Mesenchymal stem cell (in vitro differentiated cells and primary cell): Measurements from ENCODE around the gene EPB42.

Experiments
- DNase-seq: peaks from one replicate; pipeline ENCODE4 v3.0.0-alpha.2; 2013
- H2AFZ ChIP-seq: one replicate; pipeline ENCODE4 v1.6.1; 2013; ENCODE audit warnings: low read depth, mild to moderate bottlenecking, control low read depth, inconsistent platforms, low read length, moderate library complexity
- H2AK5ac ChIP-seq: 2 replicates; pipeline ENCODE4 v1.6.1; 2013; ENCODE audit warnings: low read length, moderate library complexity, mild to moderate bottlenecking, inconsistent platforms; ENCODE audit not compliant: severe bottlenecking
- H2BK120ac ChIP-seq: one replicate; pipeline ENCODE4 v1.6.1; 2013; ENCODE audit warnings: low read depth, mild to moderate bottlenecking, inconsistent platforms, low read length, moderate library complexity
- H2BK12ac ChIP-seq, 2 experiments: one replicate each; pipeline ENCODE4 v1.6.1; 2013; ENCODE audit warnings: inconsistent platforms in 2 of 2, low read length in 2 of 2, mild to moderate bottlenecking in 2 of 2, moderate library complexity in 2 of 2, control low read depth in 1 of 2
- H2BK15ac ChIP-seq: one replicate; pipeline ENCODE4 v1.6.1; 2013; ENCODE audit warnings: mild to moderate bottlenecking, low read depth, inconsistent platforms; ENCODE audit not compliant: poor library complexity, severe bottlenecking
- H2BK5ac ChIP-seq: 2 replicates; pipeline ENCODE4 v1.6.1; 2013; ENCODE audit warnings: low read depth, mild to moderate bottlenecking, low read length, control low read depth, inconsistent platforms; ENCODE audit not compliant: poor library complexity, severe bottlenecking
- H3K14ac ChIP-seq, 2 experiments: one replicate each; pipeline ENCODE4 v1.6.1; 2013; ENCODE audit warnings: inconsistent platforms in 2 of 2, low read length in 2 of 2, control low read depth in 1 of 2, mild to moderate bottlenecking in 1 of 2, moderate library complexity in 1 of 2
- H3K18ac ChIP-seq, 2 experiments: one replicate each; pipeline ENCODE4 v1.6.1; 2013; ENCODE audit warnings: inconsistent platforms in 2 of 2, low read length in 2 of 2, control low read depth in 1 of 2, low read depth in 1 of 2, mild to moderate bottlenecking in 1 of 2
- H3K23ac ChIP-seq, 2 experiments: one replicate each; pipeline ENCODE4 v1.6.1; 2013; ENCODE audit warnings: inconsistent platforms in 2 of 2, low read length in 2 of 2, mild to moderate bottlenecking in 2 of 2, moderate library complexity in 2 of 2, control low read depth in 1 of 2
- H3K27ac ChIP-seq: 2 replicates; pipeline ENCODE4 v1.5.1; 2013; ENCODE audit warnings: mild to moderate bottlenecking, moderate library complexity, low read length, control low read depth, inconsistent platforms; ENCODE audit not compliant: poor library complexity, severe bottlenecking
- H3K27me3 ChIP-seq, 2 experiments: 2 replicates each; pipeline versions ENCODE4 v1.6.1 to v1.7.0; 2013; ENCODE audit warnings: low read length in 2 of 2, mild to moderate bottlenecking in 2 of 2, moderate library complexity in 2 of 2, control low read depth in 1 of 2, inconsistent platforms in 1 of 2; ENCODE audit not compliant: control insufficient read depth in 1 of 2, insufficient read depth in 1 of 2
- H3K36me3 ChIP-seq, 2 experiments: 2 replicates each; pipeline versions ENCODE4 v1.6.1 to v1.7.0; 2013; ENCODE audit warnings: low read length in 2 of 2, control low read depth in 1 of 2, inconsistent platforms in 1 of 2, low read depth in 1 of 2, mild to moderate bottlenecking in 1 of 2; ENCODE audit not compliant: insufficient read depth in 2 of 2, control insufficient read depth in 1 of 2
- H3K4ac ChIP-seq, 2 experiments: one replicate each; pipeline ENCODE4 v1.6.1; 2013; ENCODE audit warnings: inconsistent platforms in 2 of 2, low read length in 2 of 2, mild to moderate bottlenecking in 2 of 2, moderate library complexity in 2 of 2, control low read depth in 1 of 2, low read depth in 1 of 2
- H3K4me1 ChIP-seq: 2 replicates; pipeline ENCODE4 v1.6.1; 2013; ENCODE audit warnings: low read depth, low read length, control low read depth; ENCODE audit not compliant: control insufficient read depth, insufficient read depth
- H3K4me2 ChIP-seq: 2 replicates; pipeline ENCODE4 v1.6.1; 2013; ENCODE audit warnings: low read length, mild to moderate bottlenecking, inconsistent platforms; ENCODE audit not compliant: poor library complexity, severe bottlenecking
- H3K4me3 ChIP-seq, 2 experiments: 2 replicates each; pipeline versions ENCODE4 v1.5.1 to v1.7.0; 2013; ENCODE audit warnings: low read length in 2 of 2, mild to moderate bottlenecking in 2 of 2, control low read depth in 1 of 2, low read depth in 1 of 2; ENCODE audit not compliant: insufficient read depth in 1 of 2
- H3K79me1 ChIP-seq: replicated peaks from 2 replicates; pipeline ENCODE4 v1.6.1; 2013; ENCODE audit warnings: mild to moderate bottlenecking, control low read depth, low read length, inconsistent platforms; ENCODE audit not compliant: poor library complexity, severe bottlenecking
- H3K9ac ChIP-seq: 2 replicates; pipeline ENCODE4 v1.7.0; 2013; ENCODE audit warnings: mild to moderate bottlenecking, low read length, moderate library complexity
- H3K9me3 ChIP-seq: 2 replicates; pipeline ENCODE4 v1.7.0; 2013; ENCODE audit warnings: mild to moderate bottlenecking, low read length; ENCODE audit not compliant: control insufficient read depth
- H4K8ac ChIP-seq: one replicate; pipeline ENCODE4 v1.6.1; 2013; ENCODE audit warnings: inconsistent platforms, mild to moderate bottlenecking, low read length, moderate library complexity
- H4K91ac ChIP-seq: one replicate; pipeline ENCODE4 v1.6.1; 2013; ENCODE audit warnings: mild to moderate bottlenecking, low read length, inconsistent platforms
- WGBS: methylation state at CpG from one replicate; pipeline ENCODE4 v1.1.7; 2013; ENCODE audit warnings: mixed read lengths; 5-methylcytosine and 5-hydroxymethylcytosine counted together

The EPB42 gene

DNA sequence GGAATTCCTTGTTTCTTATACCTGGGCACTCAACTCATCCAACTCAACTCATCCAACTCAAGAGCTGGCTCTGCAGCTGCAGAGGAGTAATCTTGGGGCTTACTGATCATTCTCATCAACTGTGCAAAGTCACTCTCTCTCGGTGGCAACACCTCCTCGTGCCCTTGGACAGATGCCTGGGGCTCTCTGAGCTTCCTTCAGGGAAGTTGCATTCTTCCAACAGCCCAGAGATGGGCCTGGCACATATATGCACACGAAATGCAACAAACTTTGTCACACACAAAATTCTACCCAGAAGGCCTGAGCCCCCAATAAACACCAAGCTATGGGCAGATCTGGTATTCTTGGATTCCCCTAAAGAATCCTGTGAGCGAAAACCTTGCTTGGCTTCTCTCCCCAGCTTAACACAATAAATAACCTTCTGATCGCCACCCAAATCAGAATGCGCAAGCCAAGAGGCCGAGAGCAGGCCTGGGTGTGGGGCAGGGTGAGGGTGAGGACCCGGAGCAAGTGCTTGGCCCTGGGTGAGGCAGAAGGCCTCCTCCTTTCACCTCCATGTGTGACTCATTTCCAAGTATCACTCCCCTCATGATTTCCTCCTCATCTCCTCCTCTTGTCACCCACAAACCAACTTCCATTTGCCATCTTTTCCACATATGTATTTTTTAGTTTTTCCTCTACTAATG lies 30.5 kb upstream of the EPB42 start:
- H3K9ac ChIP-seq, result no peak overlapping the region

DNA sequence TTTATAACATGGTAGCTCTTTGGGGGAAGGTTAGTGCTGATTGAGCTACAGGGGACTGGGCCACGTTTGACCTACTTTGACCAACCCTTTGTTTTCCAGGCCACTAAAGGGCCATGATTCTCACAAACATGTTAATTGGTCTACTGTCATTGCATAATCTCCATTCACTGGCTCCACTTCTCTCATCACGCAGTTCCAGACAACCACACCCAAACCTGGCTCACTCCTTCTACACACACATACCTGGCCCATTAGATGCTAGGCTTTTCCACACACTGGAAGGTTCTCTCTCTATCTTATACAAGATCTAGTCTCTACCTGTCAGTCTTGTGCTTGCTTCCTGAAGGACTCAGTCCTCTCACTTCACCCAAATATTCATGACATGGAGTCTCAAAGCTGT lies 30.0 kb upstream of the EPB42 start:
- Histone ChIP-seq H3K14ac (no peak overlapping the region), H3K4ac (no peak overlapping the region), H3K4me3 (no peak overlapping the region), H2BK5ac (no peak overlapping the region), H2AFZ (no peak overlapping the region), H3K18ac (no peak overlapping the region), H2BK12ac (no peak overlapping the region), H3K79me1 (no peaks in the 10 kb centered on the region), H3K23ac (no peak overlapping the region), H2BK120ac (no peak overlapping the region), H4K91ac (no peak overlapping the region), H4K8ac (no peak overlapping the region), H3K4me1 (peaks cover 15% of the 10 kb centered on the region), H2AK5ac (no peak overlapping the region), H3K36me3 (no peaks in the 10 kb centered on the region), H3K9me3 (no peaks in the 10 kb centered on the region), H2BK15ac (no peak overlapping the region), H3K27ac (no peak overlapping the region), H3K9ac (no peak overlapping the region), H3K4me2 (no peak overlapping the region), H3K27me3 (peaks cover 0 to 49% of the 10 kb centered on the region in 2 experiments)
- DNase-seq, result no peak
- WGBS, result 79% methylated on average over 2 of the region's 2 CpGs

More for the DNA sequence above, 30.5 kb upstream of the EPB42 start:
- Histone ChIP-seq H3K4me1 (peaks cover 15% of the 10 kb centered on the region), H3K18ac (no peak overlapping the region), H2BK12ac (no peak overlapping the region), H3K4ac (no peak overlapping the region), H3K4me3 (no peak overlapping the region), H3K27ac (no peak overlapping the region), H2AK5ac (no peak overlapping the region), H3K27me3 (peaks cover 0 to 49% of the 10 kb centered on the region in 2 experiments), H3K14ac (no peak overlapping the region), H3K23ac (no peak overlapping the region), H3K79me1 (no peaks in the 10 kb centered on the region), H2BK5ac (no peak overlapping the region), H2AFZ (no peak overlapping the region), H3K9me3 (no peaks in the 10 kb centered on the region), H4K91ac (no peak overlapping the region), H2BK15ac (no peak overlapping the region), H2BK120ac (no peak overlapping the region), H3K4me2 (no peak overlapping the region), H3K36me3 (no peaks in the 10 kb centered on the region), H4K8ac (no peak overlapping the region)
- DNase-seq, result no peak
- 83% methylated on average over 7 of the region's 8 CpGs for WGBS

DNA sequence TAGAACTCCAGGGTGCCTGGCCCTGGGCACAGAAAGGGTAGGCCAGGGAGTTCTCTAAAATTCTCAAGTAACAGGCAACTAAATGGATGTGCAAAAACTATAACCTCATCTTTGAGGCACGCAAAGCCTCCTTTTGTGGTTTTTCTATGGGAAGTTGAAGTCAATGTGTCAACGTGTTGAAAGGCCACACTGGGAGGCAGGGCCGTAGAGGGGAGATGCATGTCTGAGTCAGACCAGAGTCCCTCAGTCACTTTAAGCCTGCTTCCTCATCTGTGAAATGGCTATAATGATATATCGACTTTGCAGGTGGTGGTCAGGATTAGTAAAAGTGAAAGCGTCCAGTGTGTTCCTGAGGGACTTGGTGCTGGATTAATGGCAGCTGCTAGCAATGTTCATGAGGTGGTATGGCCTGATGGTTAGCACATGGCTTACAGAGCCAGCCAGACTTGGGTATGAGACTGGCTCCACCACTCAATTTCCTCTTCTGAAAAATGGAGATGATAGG lies 28.9 kb upstream of the EPB42 start:
- H3K23ac ChIP-seq, result no peak overlapping the region
- no peaks in the 10 kb centered on the region for H3K79me1 ChIP-seq
- H3K27me3 ChIP-seq, result peaks cover 0 to 39% of the 10 kb centered on the region in 2 experiments
- no peak overlapping the region for H2BK120ac ChIP-seq
- DNase-seq, result peak; percentile 79
- H3K9me3 ChIP-seq, result no peaks in the 10 kb centered on the region
- H2BK12ac ChIP-seq, result no peak overlapping the region
- 32% methylated on average over 5 of the region's 5 CpGs for WGBS
- H3K14ac ChIP-seq, result peak overlapping the region in 1 of 2 experiments; percentile 20
- H3K18ac ChIP-seq, result peak overlapping the region in 1 of 2 experiments; percentile 23
- H2BK15ac ChIP-seq, result no peak overlapping the region
- no peak overlapping the region for H2BK5ac ChIP-seq
- no peak overlapping the region for H4K91ac ChIP-seq
- H2AK5ac ChIP-seq, result no peak overlapping the region
- H3K4ac ChIP-seq, result no peak overlapping the region
- no peak overlapping the region for H4K8ac ChIP-seq
- H3K9ac ChIP-seq, result no peak overlapping the region
- H3K4me2 ChIP-seq, result no peak overlapping the region
- H3K36me3 ChIP-seq, result no peaks in the 10 kb centered on the region
- H3K27ac ChIP-seq, result peak overlapping the region; percentile 83
- H3K4me3 ChIP-seq, result no peak overlapping the region
- peaks cover 15% of the 10 kb centered on the region for H3K4me1 ChIP-seq
- H2AFZ ChIP-seq, result no peak overlapping the region

DNA sequence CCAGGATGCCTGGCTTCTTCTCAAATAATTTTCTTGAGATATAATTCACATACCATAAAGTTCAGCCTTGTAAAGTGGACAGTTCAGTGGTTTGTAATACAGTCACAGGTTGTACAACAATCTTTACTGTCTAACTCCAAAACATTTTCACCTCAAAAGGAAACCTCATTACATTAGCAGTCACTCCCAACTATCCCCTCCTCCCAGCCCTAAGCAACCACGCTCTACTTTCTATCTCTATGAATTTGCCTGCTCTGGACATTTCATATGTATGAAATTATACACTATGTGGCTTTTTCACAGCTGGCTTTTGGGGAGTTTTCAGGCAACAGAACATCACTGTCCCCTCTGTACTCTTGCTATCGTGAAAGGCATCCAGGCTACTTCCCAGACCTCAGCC lies 28.4 kb upstream of the EPB42 start:
- H3K27me3 ChIP-seq, result peaks cover 2 to 34% of the 10 kb centered on the region in 2 experiments
- H3K4me1 ChIP-seq, result peaks cover 15% of the 10 kb centered on the region
- no peak overlapping the region for H3K4me2 ChIP-seq
- no peak overlapping the region for H3K14ac ChIP-seq
- no peak overlapping the region for H2AFZ ChIP-seq
- H3K4ac ChIP-seq, result no peak overlapping the region
- H3K18ac ChIP-seq, result peak overlapping the region in 1 of 2 experiments; percentile 23
- no peak overlapping the region for H2AK5ac ChIP-seq
- no peaks in the 10 kb centered on the region for H3K36me3 ChIP-seq
- H4K91ac ChIP-seq, result no peak overlapping the region
- no peak overlapping the region for H2BK120ac ChIP-seq
- H3K9ac ChIP-seq, result no peak overlapping the region
- no peak overlapping the region for H3K4me3 ChIP-seq
- H4K8ac ChIP-seq, result no peak overlapping the region
- peak overlapping the region; percentile 83 for H3K27ac ChIP-seq
- no peak for DNase-seq
- no peak overlapping the region for H2BK5ac ChIP-seq
- no peak overlapping the region for H2BK12ac ChIP-seq
- H3K9me3 ChIP-seq, result no peaks in the 10 kb centered on the region
- no peak overlapping the region for H2BK15ac ChIP-seq
- 63% methylated on average over 2 of the region's 2 CpGs for WGBS
- H3K79me1 ChIP-seq, result no peaks in the 10 kb centered on the region
- H3K23ac ChIP-seq, result no peak overlapping the region
